HUES6 (cell line): ENCODE measurements around the gene CMIP.
"Not testable (repeated sequence)": the region's sequence is repeated elsewhere in the genome, so short reads cannot be mapped to it uniquely, and the experiment has no call there.

ENCODE experiments used
- H3K27ac ChIP-seq: 2 replicates; pipeline ENCODE4 v1.7.0; 2013; ENCODE audit warnings: low read depth, mild to moderate bottlenecking, low read length, inconsistent platforms
- H3K27me3 ChIP-seq: 2 replicates; pipeline ENCODE4 v1.6.1; 2013; ENCODE audit warnings: low read length; ENCODE audit not compliant: control insufficient read depth, insufficient read depth
- H3K36me3 ChIP-seq: 2 replicates; pipeline ENCODE4 v1.6.1; 2013; ENCODE audit warnings: low read length; ENCODE audit not compliant: control insufficient read depth, insufficient read depth
- H3K4me1 ChIP-seq: 2 replicates; pipeline ENCODE4 v1.6.1; 2013; ENCODE audit warnings: low read length; ENCODE audit not compliant: control insufficient read depth, insufficient read depth
- H3K4me3 ChIP-seq: 2 replicates; pipeline ENCODE4 v1.5.1; 2013; ENCODE audit warnings: low read depth, low read length
- H3K9ac ChIP-seq: one replicate; pipeline ENCODE4 v1.6.1; 2013; ENCODE audit warnings: mild to moderate bottlenecking, low read length
- H3K9me3 ChIP-seq: 2 replicates; pipeline ENCODE4 v1.6.1; 2013; ENCODE audit warnings: low read depth, low read length; ENCODE audit not compliant: control insufficient read depth, insufficient read depth

CMIP gene

GRCh38 chr16:81577272-81577671 is 132.7 kb downstream of the CMIP start:
- not testable (repeated sequence) for H3K4me3 ChIP-seq, H3K9me3 ChIP-seq, H3K4me1 ChIP-seq, H3K9ac ChIP-seq, H3K27me3 ChIP-seq, H3K36me3 ChIP-seq, H3K27ac ChIP-seq

- Histone ChIP-seq H3K4me3 (no peak overlapping the region), H3K9me3 (no peaks in the 10 kb centered on the region), H3K27me3 (no peaks in the 10 kb centered on the region), H3K4me1 (peaks cover 6% of the 10 kb centered on the region), H3K27ac (no peak overlapping the region), H3K9ac (no peak overlapping the region), H3K36me3 (no peaks in the 10 kb centered on the region)
These were observed 133.5 kb downstream of the CMIP start for GRCh38 chr16:81578076-81578475.

GRCh38 chr16:81578636-81579413 is 134.2 kb downstream of the CMIP start:
- Histone ChIP-seq H3K27me3 (no peaks in the 10 kb centered on the region), H3K9ac (no peak overlapping the region), H3K4me3 (no peak overlapping the region), H3K27ac (no peak overlapping the region), H3K4me1 (peaks cover 6% of the 10 kb centered on the region), H3K9me3 (no peaks in the 10 kb centered on the region), H3K36me3 (no peaks in the 10 kb centered on the region)

- no peak overlapping the region for H3K9ac ChIP-seq
- peaks cover 13% of the 10 kb centered on the region for H3K4me1 ChIP-seq
- H3K36me3 ChIP-seq = no peaks in the 10 kb centered on the region
- H3K4me3 ChIP-seq = no peak overlapping the region
- H3K27ac ChIP-seq = no peak overlapping the region
- no peaks in the 10 kb centered on the region for H3K27me3 ChIP-seq
- H3K9me3 ChIP-seq = no peaks in the 10 kb centered on the region
These were observed 136.5 kb downstream of the CMIP start for GRCh38 chr16:81581107-81581506.

GRCh38 chr16:81582655-81583441 is 138.2 kb downstream of the CMIP start:
- no peak overlapping the region for H3K4me3 ChIP-seq
- H3K27me3 ChIP-seq = no peaks in the 10 kb centered on the region
- peaks cover 25% of the 10 kb centered on the region for H3K4me1 ChIP-seq
- no peak overlapping the region for H3K9ac ChIP-seq
- H3K9me3 ChIP-seq = no peaks in the 10 kb centered on the region
- H3K36me3 ChIP-seq = no peaks in the 10 kb centered on the region
- 0 out of 2 replicates have a peak overlapping the region, but pooled peaks have one; percentile 36 for H3K27ac ChIP-seq

GRCh38 chr16:81583893-81584631 is 139.5 kb downstream of the CMIP start:
- Histone ChIP-seq H3K9me3 (no peaks in the 10 kb centered on the region), H3K27ac (no peak overlapping the region), H3K4me1 (peaks cover 26% of the 10 kb centered on the region), H3K4me3 (no peak overlapping the region), H3K27me3 (no peaks in the 10 kb centered on the region), H3K36me3 (no peaks in the 10 kb centered on the region), H3K9ac (no peak overlapping the region)

- Histone ChIP-seq H3K27ac (no peak overlapping the region), H3K36me3 (no peaks in the 10 kb centered on the region), H3K9ac (no peak overlapping the region), H3K27me3 (no peaks in the 10 kb centered on the region), H3K4me1 (peaks cover 26% of the 10 kb centered on the region), H3K4me3 (no peak overlapping the region), H3K9me3 (no peaks in the 10 kb centered on the region)
These were observed 141.2 kb downstream of the CMIP start for GRCh38 chr16:81585785-81586184.

GRCh38 chr16:81586417-81586816 is 141.8 kb downstream of the CMIP start:
- Histone ChIP-seq H3K27me3 (no peaks in the 10 kb centered on the region), H3K9me3 (no peaks in the 10 kb centered on the region), H3K27ac (no peak overlapping the region), H3K9ac (no peak overlapping the region), H3K4me3 (no peak overlapping the region), H3K4me1 (peaks cover 26% of the 10 kb centered on the region), H3K36me3 (no peaks in the 10 kb centered on the region)

- H3K9me3 ChIP-seq = no peaks in the 10 kb centered on the region
- H3K4me1 ChIP-seq = peaks cover 26% of the 10 kb centered on the region
- H3K27ac ChIP-seq = no peak overlapping the region
These were observed 142.5 kb downstream of the CMIP start for GRCh38 chr16:81586977-81587625.

GRCh38 chr16:81587626-81588160 is 143.1 kb downstream of the CMIP start:
- Histone ChIP-seq H3K36me3 (no peaks in the 10 kb centered on the region), H3K9ac (no peak overlapping the region), H3K4me1 (peaks cover 23% of the 10 kb centered on the region), H3K4me3 (no peak overlapping the region), H3K27ac (peak overlapping the region; percentile 24; the same call in 1 of the 2 replicates), H3K9me3 (no peaks in the 10 kb centered on the region), H3K27me3 (no peaks in the 10 kb centered on the region)

More at GRCh38 chr16:81586977-81587625, 142.5 kb downstream of the CMIP start:
- Histone ChIP-seq H3K9ac (no peak overlapping the region), H3K27me3 (no peaks in the 10 kb centered on the region), H3K36me3 (no peaks in the 10 kb centered on the region), H3K4me3 (no peak overlapping the region)
